Lower lobe of right lung (tissue), 2 donors: ENCODE measurements around the gene COPA. TPM values are rescaled to one million over a fixed set of nuclear protein-coding genes. Genes with fewer than 3 reads are reported as not detected.

ENCODE experiments used
- ATAC-seq, 2 donors: fragments of 200-7000 bp; cut with Tn5 transposase; one replicate each; pipeline ENCODE4 v1.9.1; 2020 to 2022; ENCODE audit warnings: mild to moderate bottlenecking in 2 of 2, moderate library complexity in 2 of 2
- DNase-seq: peaks from one replicate; pipeline ENCODE4 v3.0.0-alpha.2; 2020
- H3K27ac ChIP-seq: fragments of 200-600 bp; one replicate; pipeline ENCODE4 v1.8.0; 2022
- H3K27me3 ChIP-seq: fragments of 200-600 bp; one replicate; pipeline ENCODE4 v1.8.0; 2022; ENCODE audit warnings: low read depth
- H3K36me3 ChIP-seq: fragments of 200-600 bp; one replicate; pipeline ENCODE4 v1.8.0; 2022; ENCODE audit warnings: mild to moderate bottlenecking
- H3K4me1 ChIP-seq: fragments of 200-600 bp; one replicate; pipeline ENCODE4 v1.8.0; 2022
- H3K4me3 ChIP-seq: fragments of 200-600 bp; one replicate; pipeline ENCODE4 v1.8.0; 2022; ENCODE audit warnings: mild to moderate bottlenecking
- H3K9me3 ChIP-seq: fragments of 200-600 bp; one replicate; pipeline ENCODE4 v1.8.0; 2022
- CTCF ChIP-seq: fragments of 200-600 bp; IDR thresholded peaks from one replicate; pipeline ENCODE4 v1.8.0; 2022; ENCODE audit warnings: antibody characterized with exemption, mild to moderate bottlenecking
- intact Hi-C: fragments of 100-400 bp; cut with DNase I; formaldehyde crosslinking; loops from one replicate; pipeline ENCODE4 v1.11.0; 2022
- total RNA-seq: library from RNA; stranded (reverse); fragmentation: NEBNext Ultra II Directional; extraction: Animal tissue kit (Norgen Biotek cat#: 25700); gene quantifications from one replicate; pipeline ENCODE4 v1.2.1, GENCODE V29; 2021
- donor health status: DM: no; HTN: yes; CAD: no; lungs with severe emphysema.

COPA gene
- total RNA-seq, 1 donor from 2014 or later, result 136 TPM

GRCh38 chr1:160284782-160285344 is 58.2 kb downstream of the COPA start, which contains the start of gene PEX19:
PEX19 (minus strand) TSS chr1:160285133; CDS start chr1:160285124, 9 bp downstream.
- DNase-seq, result peak; percentile 95
- peak within 1 kb of the TSS; percentile 97 for H3K4me3 ChIP-seq
- peaks cover 21% of the 10 kb centered on the region for H3K4me1 ChIP-seq
- no peak for TF ChIP-seq CTCF
- H3K36me3 ChIP-seq, result peaks cover 46% of the 10 kb centered on the region
- H3K9me3 ChIP-seq, result no peaks in the 10 kb centered on the region
- ATAC-seq, result peak; percentile 99 to 100
- H3K27me3 ChIP-seq, result no peaks in the 10 kb centered on the region
- peak within 1 kb of the TSS; percentile 88 for H3K27ac ChIP-seq
- intact Hi-C loops, result no loop called here

- peak overlapping the region; percentile 97 for H3K4me3 ChIP-seq
- ATAC-seq (peak; percentile 79 to 84), DNase-seq (peak; percentile 59)
- intact Hi-C loops, result no loop called here
- peaks cover 46% of the 10 kb centered on the region for H3K36me3 ChIP-seq
- no peaks in the 10 kb centered on the region for H3K9me3 ChIP-seq
- H3K27me3 ChIP-seq, result no peaks in the 10 kb centered on the region
- peak overlapping the region; percentile 88 for H3K27ac ChIP-seq
- no peak for TF ChIP-seq CTCF
- H3K4me1 ChIP-seq, result peaks cover 21% of the 10 kb centered on the region
These were observed 58.7 kb downstream of the COPA start for GRCh38 chr1:160284220-160284781.

GRCh38 chr1:160282807-160283206 is 60.2 kb downstream of the COPA start:
- ATAC-seq, result no peak
- Histone ChIP-seq H3K27ac (no peak overlapping the region), H3K36me3 (peaks cover 52% of the 10 kb centered on the region), H3K27me3 (no peaks in the 10 kb centered on the region), H3K9me3 (no peaks in the 10 kb centered on the region), H3K4me3 (no peak overlapping the region), H3K4me1 (peaks cover 21% of the 10 kb centered on the region)
- intact Hi-C loops, result no loop called here
- no peak for TF ChIP-seq CTCF
- no peak for DNase-seq

- DNase-seq (no peak), ATAC-seq (no peak)
- intact Hi-C loops, result no loop called here
- no peak overlapping the region for H3K27ac ChIP-seq
- TF ChIP-seq CTCF, result no peak
- H3K4me3 ChIP-seq, result no peak overlapping the region
- H3K27me3 ChIP-seq, result no peaks in the 10 kb centered on the region
- peaks cover 74% of the 10 kb centered on the region for H3K36me3 ChIP-seq
- H3K4me1 ChIP-seq, result peaks cover 2% of the 10 kb centered on the region
- H3K9me3 ChIP-seq, result no peaks in the 10 kb centered on the region
These were observed 65.1 kb downstream of the COPA start for GRCh38 chr1:160277987-160278386.

- DNase-seq, result no peak
- ATAC-seq, result no peak
- Histone ChIP-seq H3K27me3 (no peaks in the 10 kb centered on the region), H3K4me3 (no peak overlapping the region), H3K9me3 (no peaks in the 10 kb centered on the region), H3K36me3 (peaks cover 68% of the 10 kb centered on the region), H3K27ac (no peak overlapping the region), H3K4me1 (no peaks in the 10 kb centered on the region)
- no peak for TF ChIP-seq CTCF
- intact Hi-C loops, result no loop called here
These were observed 65.7 kb downstream of the COPA start for GRCh38 chr1:160277330-160277729.
